ENCODE measurements around the gene GIMAP8.
A peak's percentile ranks its signal among the peaks of the same experiment; 100 is the strongest.

GIMAP8 gene

GRCh38 chr7:150450491-150451001, at the start of gene GIMAP8:
GIMAP8 (plus strand) TSS chr7:150450630; CDS start chr7:150466699, 16,069 bp downstream.
- no peak for DNase-seq (ENCODE audit: low read depth)

DNA sequence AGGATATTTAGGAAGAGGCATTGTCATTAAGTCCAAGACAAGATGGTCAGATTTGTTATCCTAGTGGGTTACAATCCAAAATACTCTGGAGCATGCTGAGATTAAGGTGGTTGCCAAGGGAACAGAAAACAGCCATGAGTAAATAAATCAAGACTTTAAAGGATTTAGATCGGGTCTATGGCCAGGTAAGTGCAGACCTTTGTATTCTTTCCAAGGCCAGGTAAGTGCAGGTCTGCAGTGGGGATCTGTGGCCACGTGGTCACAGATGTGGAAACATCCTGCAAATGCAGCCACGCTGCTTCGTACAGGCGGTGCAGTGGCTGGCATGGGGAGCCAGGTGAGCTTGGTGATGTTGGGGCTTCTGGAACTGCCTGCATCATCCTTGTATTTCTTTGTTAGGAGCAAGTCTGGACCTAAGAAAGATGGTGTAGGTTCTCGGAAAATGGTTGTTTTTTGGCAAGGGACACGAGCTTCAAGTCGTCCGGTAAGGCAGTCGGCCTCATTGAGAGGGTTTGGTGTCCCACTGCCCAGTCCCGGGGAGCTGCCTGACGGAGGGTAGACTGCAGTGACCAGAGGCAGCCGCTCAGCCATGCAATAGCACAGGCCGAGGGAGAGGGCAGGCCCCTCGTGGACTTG, 49.5 kb upstream of the GIMAP8 start:
- no peak for DNase-seq (ENCODE audit: low read depth)

- DNase-seq (ENCODE audit: low read depth), result no peak
Measured at GRCh38 chr7:150401424-150401790, 49.0 kb upstream of the GIMAP8 start.

GRCh38 chr7:150401861-150402631, 48.4 kb upstream of the GIMAP8 start:
- no peak for DNase-seq (ENCODE audit: low read depth)

DNA sequence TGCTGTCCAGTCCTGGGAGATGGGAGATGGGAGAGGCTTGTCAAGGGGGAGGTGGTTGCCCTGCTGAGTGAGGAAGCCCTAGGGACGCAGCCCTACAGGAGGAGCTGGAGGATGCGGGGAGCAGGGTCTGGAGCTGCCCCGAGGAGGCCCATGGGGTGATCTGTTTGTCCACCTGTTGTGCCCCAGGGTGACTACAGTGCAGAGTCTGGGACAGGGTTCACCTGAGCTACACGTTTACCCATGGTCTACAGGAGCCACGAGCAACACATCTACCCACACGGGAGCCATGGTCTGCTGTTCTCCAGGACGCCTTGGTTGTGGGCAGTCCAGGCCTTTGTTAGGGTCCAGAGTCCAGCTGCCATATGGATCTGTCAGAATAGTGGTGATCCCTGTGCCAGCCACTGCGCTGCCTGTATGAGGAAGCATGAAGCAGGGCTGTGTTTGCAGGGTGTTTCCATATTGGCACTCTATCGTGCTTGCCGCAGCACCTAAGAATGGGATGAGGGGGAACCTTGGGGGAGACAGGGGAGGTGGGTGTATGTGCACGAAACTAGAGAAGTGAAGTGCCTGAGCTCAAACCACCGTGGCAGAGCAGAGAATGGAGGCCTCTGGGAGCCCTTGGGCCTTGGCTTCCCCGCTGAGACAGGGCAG, 47.6 kb upstream of the GIMAP8 start:
- DNase-seq (ENCODE audit: low read depth), result no peak

DNA sequence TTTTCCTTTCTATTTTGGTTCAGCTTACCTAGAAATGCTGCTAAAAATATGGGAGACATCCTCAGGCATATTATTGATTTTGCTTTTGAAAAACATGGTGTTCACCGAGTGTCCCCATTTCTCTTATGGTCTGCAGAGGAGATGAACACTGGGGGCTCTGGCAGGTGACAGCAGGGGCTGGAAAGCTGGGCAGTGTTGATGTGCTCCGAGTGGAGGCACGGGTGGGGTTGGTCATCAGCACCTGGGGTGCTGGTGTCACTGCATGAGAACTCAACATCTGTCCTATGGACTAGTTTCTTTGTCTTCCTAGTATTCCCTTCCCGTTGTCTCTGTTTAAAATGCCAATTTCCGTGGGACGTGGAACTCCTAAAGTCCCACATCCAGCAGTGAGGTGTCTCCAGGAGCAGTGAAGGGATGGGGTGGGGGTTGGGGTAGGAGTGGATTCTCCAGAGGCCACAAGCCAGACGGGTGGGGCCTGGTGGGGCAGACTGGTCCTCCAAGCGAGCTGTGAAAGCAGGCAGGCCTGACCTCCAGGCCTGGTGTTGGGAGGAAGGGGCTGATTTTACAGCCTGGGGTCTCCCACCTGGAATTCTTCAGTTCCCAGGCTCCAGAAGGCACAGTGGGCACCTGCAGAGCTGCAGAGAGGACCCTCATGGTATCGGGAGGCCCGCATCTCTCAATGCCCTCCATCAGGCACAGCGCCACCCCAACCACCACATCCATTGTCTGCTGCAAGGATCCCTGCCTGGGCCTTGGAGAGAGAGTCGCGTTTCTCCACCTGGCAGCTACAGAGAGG, 46.9 kb upstream of the GIMAP8 start:
- DNase-seq (ENCODE audit: low read depth), result no peak

GRCh38 chr7:150404172-150404804, 46.1 kb upstream of the GIMAP8 start:
- no peak for DNase-seq (ENCODE audit: low read depth)

GRCh38 chr7:150404805-150405583, 45.4 kb upstream of the GIMAP8 start:
- DNase-seq (ENCODE audit: low read depth), result peak; percentile 94

GRCh38 chr7:150405584-150406311, 44.7 kb upstream of the GIMAP8 start:
- no peak for DNase-seq (ENCODE audit: low read depth)

DNA sequence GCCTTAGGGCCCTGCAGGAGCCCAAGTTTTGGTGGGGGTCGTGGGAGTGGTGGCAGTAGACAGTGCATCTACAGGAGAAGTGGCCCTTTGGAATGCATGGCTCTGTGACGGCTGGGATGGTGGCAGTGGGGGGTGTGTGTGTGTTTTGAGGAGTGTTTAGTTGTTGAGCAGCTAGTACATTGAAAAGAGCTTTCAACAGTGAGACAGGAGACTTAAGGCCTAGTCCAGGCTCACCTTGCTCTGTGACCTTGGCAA, 44.2 kb upstream of the GIMAP8 start:
- no peak for DNase-seq (ENCODE audit: low read depth)

DNA sequence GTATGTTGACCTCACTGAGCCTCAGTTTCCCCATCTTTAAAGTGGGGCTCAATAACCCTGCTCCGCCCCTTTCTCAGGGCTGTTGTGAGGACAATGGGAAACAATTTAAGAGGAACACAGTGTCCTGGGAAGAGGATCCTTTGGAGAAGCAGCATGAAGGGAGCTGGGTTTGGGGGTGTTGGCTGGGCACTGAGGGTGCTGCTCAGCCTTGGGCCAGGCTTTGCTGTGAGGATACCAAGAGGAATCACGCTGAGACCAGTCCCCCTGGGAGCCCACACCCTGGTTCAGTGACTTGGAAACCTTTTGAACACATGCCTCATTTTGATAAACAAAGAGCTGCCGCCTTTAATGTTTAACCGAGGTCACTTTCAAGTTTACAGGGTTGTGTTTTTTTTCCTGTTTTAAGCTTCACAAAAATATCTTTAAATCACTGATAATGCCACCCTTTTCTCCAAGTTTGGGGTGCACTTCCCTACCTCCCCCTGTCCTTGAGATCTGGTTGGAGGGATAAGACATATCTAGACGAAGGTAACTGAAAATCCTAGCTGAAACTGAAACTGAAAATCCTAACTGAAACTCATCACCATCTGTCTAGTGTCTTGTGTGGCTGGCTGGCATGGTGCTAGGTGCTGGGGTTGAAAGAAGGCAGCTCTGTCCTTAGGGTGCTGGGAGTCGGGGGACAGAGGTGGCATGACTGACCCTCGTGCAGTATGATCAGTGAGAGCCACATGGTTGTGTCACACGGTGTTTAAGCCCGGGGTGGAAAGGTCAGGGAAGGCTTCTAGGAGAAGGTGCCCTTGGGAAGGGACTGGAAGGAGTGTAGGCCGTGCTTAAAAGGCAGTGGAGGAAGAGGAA, 43.6 kb upstream of the GIMAP8 start:
- DNase-seq (ENCODE audit: low read depth), result no peak

DNA sequence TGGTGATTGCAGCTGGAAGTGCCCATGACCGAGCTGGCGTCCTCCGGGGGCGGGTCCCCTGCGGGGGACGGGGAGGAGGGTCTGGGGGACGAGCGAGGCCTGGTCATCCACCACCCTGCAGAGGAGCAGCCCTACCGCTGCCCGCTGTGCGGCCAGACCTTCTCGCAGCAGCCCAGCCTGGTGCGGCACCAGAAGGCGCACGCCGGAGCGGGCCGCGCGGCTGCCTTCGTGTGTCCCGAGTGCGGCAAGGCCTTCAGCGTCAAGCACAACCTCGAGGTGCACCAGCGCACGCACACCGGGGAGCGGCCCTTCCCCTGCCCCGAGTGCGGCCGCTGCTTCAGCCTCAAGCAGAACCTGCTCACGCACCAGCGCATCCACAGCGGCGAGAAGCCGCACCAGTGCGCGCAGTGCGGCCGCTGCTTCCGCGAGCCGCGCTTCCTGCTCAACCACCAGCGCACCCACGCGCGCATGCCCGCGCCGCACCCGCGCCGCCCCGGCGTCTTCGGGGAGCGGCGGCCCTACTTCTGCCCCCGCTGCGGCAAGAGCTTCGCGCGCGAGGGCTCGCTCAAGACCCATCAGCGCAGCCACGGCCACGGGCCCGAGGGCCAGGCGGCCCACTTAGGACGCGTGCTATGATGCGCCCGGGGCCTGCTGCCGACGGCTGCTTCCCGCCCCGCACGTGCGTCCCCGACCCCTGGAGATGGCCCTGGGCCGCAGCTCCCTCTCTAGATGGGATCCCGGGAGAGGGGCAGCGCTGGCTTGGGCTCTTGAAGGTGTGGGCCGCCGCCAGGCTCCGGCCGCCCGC, 42.6 kb upstream of the GIMAP8 start:
- DNase-seq (ENCODE audit: low read depth), result no peak

GRCh38 chr7:150408393-150409299, 41.8 kb upstream of the GIMAP8 start:
- DNase-seq (ENCODE audit: low read depth), result no peak

DNA sequence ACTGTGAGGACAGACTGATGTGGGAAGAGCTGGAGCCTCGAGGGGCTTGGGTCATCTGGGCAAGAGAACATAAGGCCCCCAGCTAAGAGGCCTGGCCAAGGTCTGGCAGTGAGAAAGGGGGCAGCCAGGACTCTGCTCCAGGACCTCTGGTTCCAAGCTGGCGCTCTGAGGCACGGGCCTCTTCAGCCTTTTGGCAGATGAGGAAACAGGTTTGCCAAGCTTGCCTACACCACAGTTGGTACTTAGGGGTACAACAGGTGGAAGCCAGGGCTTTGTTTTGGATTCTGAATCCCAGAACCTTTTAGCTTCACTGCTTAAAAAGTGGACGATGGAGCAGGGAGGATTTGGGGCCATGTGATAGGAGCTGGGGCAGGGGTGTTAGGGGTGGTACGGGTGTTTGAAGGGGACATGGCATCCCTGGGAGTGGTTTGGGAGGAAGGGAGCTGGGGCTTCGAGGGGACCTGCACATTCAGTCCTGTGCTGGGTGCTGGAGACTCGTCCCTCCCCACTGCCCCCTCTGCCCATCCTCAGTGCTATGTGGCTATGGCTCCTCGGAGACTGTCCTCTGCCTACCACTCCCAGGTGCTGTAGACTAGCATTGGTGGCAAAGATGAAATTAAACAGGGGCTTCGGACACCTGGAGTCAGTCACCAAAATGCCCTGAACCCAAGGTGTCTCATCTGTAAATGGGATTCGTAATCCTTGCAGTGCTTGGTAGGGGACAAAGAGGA, 41.0 kb upstream of the GIMAP8 start:
- no peak for DNase-seq (ENCODE audit: low read depth)

DNA sequence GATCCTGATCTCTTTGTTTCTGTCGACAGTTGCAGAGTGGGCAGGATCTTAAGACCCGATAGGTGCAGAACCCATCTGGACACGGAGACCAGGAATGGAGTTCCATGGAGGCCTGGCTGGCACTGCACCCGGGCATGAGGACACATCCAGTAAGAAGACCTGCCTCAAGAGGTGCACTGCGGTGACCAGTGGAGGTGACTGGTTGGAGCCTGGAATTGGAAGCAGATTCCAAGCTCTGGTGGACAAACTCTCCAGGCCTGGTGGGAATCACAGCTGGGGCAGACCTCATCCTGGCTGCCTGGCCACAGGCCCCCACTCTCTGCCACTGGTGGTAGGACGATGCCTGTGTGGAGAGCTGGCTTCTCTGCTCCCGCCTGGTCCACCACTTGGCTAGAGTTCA, 40.3 kb upstream of the GIMAP8 start:
- no peak for DNase-seq (ENCODE audit: low read depth)

- no peak for DNase-seq (ENCODE audit: low read depth)
Measured at GRCh38 chr7:150410680-150411346, 39.6 kb upstream of the GIMAP8 start.
